LNCAP (cell line): ENCODE data around the gene CUBN.

Source experiments
- CTCF ChIP-seq: fragments of 450-650 bp; IDR thresholded peaks from 2 replicates; pipeline ENCODE4 v1.5.1; 2017; ENCODE audit warnings: mild to moderate bottlenecking

Gene CUBN

GRCh38 chr10:17076626-17077345 lies 52.8 kb downstream of the CUBN start:
- TF ChIP-seq CTCF, result no peak

GRCh38 chr10:17075533-17076359 lies 53.9 kb downstream of the CUBN start:
- no peak for TF ChIP-seq CTCF

GRCh38 chr10:17074541-17074847 lies 55.1 kb downstream of the CUBN start:
- TF ChIP-seq CTCF, result no peak

- TF ChIP-seq CTCF, result no peak
Observed at GRCh38 chr10:17073725-17074540, 55.7 kb downstream of the CUBN start.

- no peak for TF ChIP-seq CTCF
Observed at GRCh38 chr10:17068953-17069352, 60.7 kb downstream of the CUBN start.

GRCh38 chr10:17067376-17068264 lies 62.0 kb downstream of the CUBN start:
- TF ChIP-seq CTCF, result no peak

GRCh38 chr10:17066807-17067206 lies 62.8 kb downstream of the CUBN start:
- no peak for TF ChIP-seq CTCF
